ENCODE data around the gene MAML3. TPM values are rescaled to one million over a fixed set of nuclear protein-coding genes. Genes with fewer than 3 reads are reported as not detected.

The MAML3 gene
- polyA plus RNA-seq, 4 donors = 1.4 to 10.3 (median 3.4) TPM

- FAIRE-seq (no peak), DNase-seq (peak in 1 of 2 donors; percentile 25)
- peak overlapping the region in 2 of 3 donors; percentile 6 to 44 for H3K4me3 ChIP-seq (ENCODE audit: low read depth in 1 of 3, low read length in 3 of 3)
- H3K4me1 ChIP-seq (ENCODE audit: control insufficient read depth in 3 of 3, insufficient read depth in 2 of 3, low read depth in 1 of 3, low read length in 2 of 3) = peaks cover 0 to 3% (median 3%) of the 10 kb centered on the region in 3 donors
- WGBS, 3 donors = 16 to 28% (median 26%) methylated on average over 13 to 14 of the region's 14 CpGs
- no peaks in the 10 kb centered on the region for H3K9me3 ChIP-seq (ENCODE audit: control insufficient read depth in 2 of 2, insufficient read depth in 1 of 2, low read depth in 1 of 2, low read length in 1 of 2)
- H3K36me3 ChIP-seq (ENCODE audit: control insufficient read depth in 3 of 3, insufficient read depth in 2 of 3, low read depth in 1 of 3, low read length in 3 of 3) = peaks cover 0 to 8% (median 0%) of the 10 kb centered on the region in 3 donors
- H3K27ac ChIP-seq (ENCODE audit: low read depth in 1 of 3, low read length in 2 of 3) = peak overlapping the region in 2 of 3 donors; percentile 22 to 67
- no peaks in the 10 kb centered on the region for H3K27me3 ChIP-seq (ENCODE audit: control insufficient read depth in 3 of 3, insufficient read depth in 3 of 3, low read length in 3 of 3)
These were observed 419.6 kb downstream of the MAML3 start for GRCh38 chr4:139734201-139734874.

GRCh38 chr4:139732991-139733570 lies 420.9 kb downstream of the MAML3 start:
- no peaks in the 10 kb centered on the region for H3K9me3 ChIP-seq (ENCODE audit: control insufficient read depth in 2 of 2, insufficient read depth in 1 of 2, low read depth in 1 of 2, low read length in 1 of 2)
- no peak for FAIRE-seq
- WGBS, 3 donors = 60 to 69% (median 61%) methylated on average over 4 of the region's 4 CpGs
- peaks cover 0 to 3% (median 0%) of the 10 kb centered on the region in 3 donors for H3K4me1 ChIP-seq (ENCODE audit: control insufficient read depth in 3 of 3, insufficient read depth in 2 of 3, low read depth in 1 of 3, low read length in 2 of 3)
- no peak overlapping the region for H3K4me3 ChIP-seq (ENCODE audit: low read depth in 1 of 3, low read length in 3 of 3)
- no peak overlapping the region for H3K27ac ChIP-seq (ENCODE audit: low read depth in 1 of 3, low read length in 2 of 3)
- H3K36me3 ChIP-seq (ENCODE audit: control insufficient read depth in 3 of 3, insufficient read depth in 2 of 3, low read depth in 1 of 3, low read length in 3 of 3) = peaks cover 0 to 10% (median 0%) of the 10 kb centered on the region in 3 donors
- no peaks in the 10 kb centered on the region for H3K27me3 ChIP-seq (ENCODE audit: control insufficient read depth in 3 of 3, insufficient read depth in 3 of 3, low read length in 3 of 3)
- DNase-seq = no peak

- no peak overlapping the region for H3K4me3 ChIP-seq (ENCODE audit: low read depth in 1 of 3, low read length in 3 of 3)
- H3K27ac ChIP-seq (ENCODE audit: low read depth in 1 of 3, low read length in 2 of 3) = peak overlapping the region in 1 of 3 donors; percentile 22
- peak; percentile 41 to 57 for DNase-seq
- FAIRE-seq = no peak
- H3K27me3 ChIP-seq (ENCODE audit: control insufficient read depth in 3 of 3, insufficient read depth in 3 of 3, low read length in 3 of 3) = no peaks in the 10 kb centered on the region
- H3K36me3 ChIP-seq (ENCODE audit: control insufficient read depth in 3 of 3, insufficient read depth in 2 of 3, low read depth in 1 of 3, low read length in 3 of 3) = peaks cover 0 to 26% (median 2%) of the 10 kb centered on the region in 3 donors
- H3K9me3 ChIP-seq (ENCODE audit: control insufficient read depth in 2 of 2, insufficient read depth in 1 of 2, low read depth in 1 of 2, low read length in 1 of 2) = no peaks in the 10 kb centered on the region
- H3K4me1 ChIP-seq (ENCODE audit: control insufficient read depth in 3 of 3, insufficient read depth in 2 of 3, low read depth in 1 of 3, low read length in 2 of 3) = no peaks in the 10 kb centered on the region
- 19 to 74% (median 36%) methylated on average over 3 of the region's 3 CpGs for WGBS, 3 donors
These were observed 425.1 kb downstream of the MAML3 start for GRCh38 chr4:139728840-139729239.

- FAIRE-seq (no peak), DNase-seq (no peak)
- no peak overlapping the region for H3K4me3 ChIP-seq (ENCODE audit: low read depth in 1 of 3, low read length in 3 of 3)
- no peaks in the 10 kb centered on the region for H3K4me1 ChIP-seq (ENCODE audit: control insufficient read depth in 3 of 3, insufficient read depth in 2 of 3, low read depth in 1 of 3, low read length in 2 of 3)
- peaks cover 0 to 26% (median 2%) of the 10 kb centered on the region in 3 donors for H3K36me3 ChIP-seq (ENCODE audit: control insufficient read depth in 3 of 3, insufficient read depth in 2 of 3, low read depth in 1 of 3, low read length in 3 of 3)
- WGBS, 3 donors = 90 to 93% (median 91%) methylated on average over 4 of the region's 4 CpGs
- H3K9me3 ChIP-seq (ENCODE audit: control insufficient read depth in 2 of 2, insufficient read depth in 1 of 2, low read depth in 1 of 2, low read length in 1 of 2) = no peaks in the 10 kb centered on the region
- H3K27ac ChIP-seq (ENCODE audit: low read depth in 1 of 3, low read length in 2 of 3) = no peak overlapping the region
- no peaks in the 10 kb centered on the region for H3K27me3 ChIP-seq (ENCODE audit: control insufficient read depth in 3 of 3, insufficient read depth in 3 of 3, low read length in 3 of 3)
These were observed 425.8 kb downstream of the MAML3 start for GRCh38 chr4:139728146-139728545.

- Histone ChIP-seq H3K27ac (ENCODE audit: low read depth in 1 of 3, low read length in 2 of 3) (no peak overlapping the region), H3K4me3 (ENCODE audit: low read depth in 1 of 3, low read length in 3 of 3) (no peak overlapping the region), H3K9me3 (ENCODE audit: control insufficient read depth in 2 of 2, insufficient read depth in 1 of 2, low read depth in 1 of 2, low read length in 1 of 2) (no peaks in the 10 kb centered on the region), H3K4me1 (ENCODE audit: control insufficient read depth in 3 of 3, insufficient read depth in 2 of 3, low read depth in 1 of 3, low read length in 2 of 3) (no peaks in the 10 kb centered on the region), H3K36me3 (ENCODE audit: control insufficient read depth in 3 of 3, insufficient read depth in 2 of 3, low read depth in 1 of 3, low read length in 3 of 3) (peaks cover 0 to 26% (median 2%) of the 10 kb centered on the region in 3 donors), H3K27me3 (ENCODE audit: control insufficient read depth in 3 of 3, insufficient read depth in 3 of 3, low read length in 3 of 3) (no peaks in the 10 kb centered on the region)
- DNase-seq = no peak
- 63 to 79% (median 75%) methylated on average over 3 of the region's 3 CpGs for WGBS, 3 donors
- no peak for FAIRE-seq
These were observed 427.4 kb downstream of the MAML3 start for GRCh38 chr4:139726615-139727014.

- Histone ChIP-seq H3K9me3 (ENCODE audit: control insufficient read depth in 2 of 2, insufficient read depth in 1 of 2, low read depth in 1 of 2, low read length in 1 of 2) (no peaks in the 10 kb centered on the region), H3K4me3 (ENCODE audit: low read depth in 1 of 3, low read length in 3 of 3) (no peak overlapping the region), H3K27me3 (ENCODE audit: control insufficient read depth in 3 of 3, insufficient read depth in 3 of 3, low read length in 3 of 3) (no peaks in the 10 kb centered on the region), H3K36me3 (ENCODE audit: control insufficient read depth in 3 of 3, insufficient read depth in 2 of 3, low read depth in 1 of 3, low read length in 3 of 3) (peaks cover 0 to 20% (median 2%) of the 10 kb centered on the region in 3 donors), H3K27ac (ENCODE audit: low read depth in 1 of 3, low read length in 2 of 3) (no peak overlapping the region), H3K4me1 (ENCODE audit: control insufficient read depth in 3 of 3, insufficient read depth in 2 of 3, low read depth in 1 of 3, low read length in 2 of 3) (no peaks in the 10 kb centered on the region)
- DNase-seq = no peak
- 68 to 86% (median 78%) methylated on average over 2 of the region's 2 CpGs for WGBS, 3 donors
- FAIRE-seq = no peak
These were observed 428.7 kb downstream of the MAML3 start for GRCh38 chr4:139725236-139725635.

- Histone ChIP-seq H3K9me3 (ENCODE audit: control insufficient read depth in 2 of 2, insufficient read depth in 1 of 2, low read depth in 1 of 2, low read length in 1 of 2) (no peaks in the 10 kb centered on the region), H3K27me3 (ENCODE audit: control insufficient read depth in 3 of 3, insufficient read depth in 3 of 3, low read length in 3 of 3) (no peaks in the 10 kb centered on the region), H3K27ac (ENCODE audit: low read depth in 1 of 3, low read length in 2 of 3) (no peak overlapping the region), H3K36me3 (ENCODE audit: control insufficient read depth in 3 of 3, insufficient read depth in 2 of 3, low read depth in 1 of 3, low read length in 3 of 3) (peaks cover 0 to 39% (median 0%) of the 10 kb centered on the region in 3 donors), H3K4me1 (ENCODE audit: control insufficient read depth in 3 of 3, insufficient read depth in 2 of 3, low read depth in 1 of 3, low read length in 2 of 3) (no peaks in the 10 kb centered on the region), H3K4me3 (ENCODE audit: low read depth in 1 of 3, low read length in 3 of 3) (no peak overlapping the region)
- 72 to 76% (median 73%) methylated on average over 4 of the region's 4 CpGs for WGBS, 3 donors
- DNase-seq (no peak), FAIRE-seq (no peak)
These were observed 432.2 kb downstream of the MAML3 start for GRCh38 chr4:139721789-139722188.

- Histone ChIP-seq H3K36me3 (ENCODE audit: control insufficient read depth in 3 of 3, insufficient read depth in 2 of 3, low read depth in 1 of 3, low read length in 3 of 3) (peaks cover 0 to 38% (median 0%) of the 10 kb centered on the region in 3 donors), H3K4me1 (ENCODE audit: control insufficient read depth in 3 of 3, insufficient read depth in 2 of 3, low read depth in 1 of 3, low read length in 2 of 3) (no peaks in the 10 kb centered on the region), H3K27me3 (ENCODE audit: control insufficient read depth in 3 of 3, insufficient read depth in 3 of 3, low read length in 3 of 3) (no peaks in the 10 kb centered on the region), H3K4me3 (ENCODE audit: low read depth in 1 of 3, low read length in 3 of 3) (no peak overlapping the region), H3K9me3 (ENCODE audit: control insufficient read depth in 2 of 2, insufficient read depth in 1 of 2, low read depth in 1 of 2, low read length in 1 of 2) (no peaks in the 10 kb centered on the region), H3K27ac (ENCODE audit: low read depth in 1 of 3, low read length in 2 of 3) (no peak overlapping the region)
- DNase-seq (no peak), FAIRE-seq (no peak)
- 69 to 93% (median 91%) methylated on average over 6 of the region's 6 CpGs for WGBS, 3 donors
These were observed 433.2 kb downstream of the MAML3 start for GRCh38 chr4:139720806-139721205.
